Measurements from ENCODE around the gene EPDR1. TPM values are rescaled to one million over a fixed set of nuclear protein-coding genes. Genes with fewer than 3 reads are reported as not detected.

The EPDR1 gene
- total RNA-seq: 0.15 TPM in 1 of 2 replicates, not detected in the other

DNA sequence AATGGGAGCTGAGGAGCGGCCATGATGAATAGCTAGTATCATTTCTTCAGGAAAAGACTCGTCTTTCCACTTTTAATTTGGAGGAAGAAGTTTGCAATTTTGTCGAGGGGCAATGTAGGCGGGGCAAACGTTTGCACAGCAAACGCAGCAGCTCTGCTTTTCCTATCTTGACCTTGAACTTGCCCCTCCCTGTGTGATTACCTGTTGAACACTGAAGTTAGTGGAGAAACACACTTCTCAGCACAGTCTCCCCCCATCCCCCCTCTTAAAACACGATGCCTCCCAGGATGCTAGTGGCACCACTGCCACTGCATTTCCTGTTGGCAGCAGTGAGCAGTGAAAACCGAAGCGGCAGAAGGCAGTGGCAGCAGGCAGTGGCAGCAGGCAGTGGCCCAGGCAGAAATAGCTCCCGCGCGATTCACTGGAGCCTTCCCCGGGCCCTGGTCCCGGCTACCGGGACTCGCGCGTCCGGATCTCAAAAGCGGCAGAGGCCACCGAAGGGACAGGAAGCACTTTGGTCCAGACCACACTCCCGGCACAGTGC is at the start of gene EPDR1:
Gene EPDR1 (plus strand): TSS at position 336 of the 544 bp plus-strand sequence. CDS start 300 bp downstream, outside the sequence.

DNA sequence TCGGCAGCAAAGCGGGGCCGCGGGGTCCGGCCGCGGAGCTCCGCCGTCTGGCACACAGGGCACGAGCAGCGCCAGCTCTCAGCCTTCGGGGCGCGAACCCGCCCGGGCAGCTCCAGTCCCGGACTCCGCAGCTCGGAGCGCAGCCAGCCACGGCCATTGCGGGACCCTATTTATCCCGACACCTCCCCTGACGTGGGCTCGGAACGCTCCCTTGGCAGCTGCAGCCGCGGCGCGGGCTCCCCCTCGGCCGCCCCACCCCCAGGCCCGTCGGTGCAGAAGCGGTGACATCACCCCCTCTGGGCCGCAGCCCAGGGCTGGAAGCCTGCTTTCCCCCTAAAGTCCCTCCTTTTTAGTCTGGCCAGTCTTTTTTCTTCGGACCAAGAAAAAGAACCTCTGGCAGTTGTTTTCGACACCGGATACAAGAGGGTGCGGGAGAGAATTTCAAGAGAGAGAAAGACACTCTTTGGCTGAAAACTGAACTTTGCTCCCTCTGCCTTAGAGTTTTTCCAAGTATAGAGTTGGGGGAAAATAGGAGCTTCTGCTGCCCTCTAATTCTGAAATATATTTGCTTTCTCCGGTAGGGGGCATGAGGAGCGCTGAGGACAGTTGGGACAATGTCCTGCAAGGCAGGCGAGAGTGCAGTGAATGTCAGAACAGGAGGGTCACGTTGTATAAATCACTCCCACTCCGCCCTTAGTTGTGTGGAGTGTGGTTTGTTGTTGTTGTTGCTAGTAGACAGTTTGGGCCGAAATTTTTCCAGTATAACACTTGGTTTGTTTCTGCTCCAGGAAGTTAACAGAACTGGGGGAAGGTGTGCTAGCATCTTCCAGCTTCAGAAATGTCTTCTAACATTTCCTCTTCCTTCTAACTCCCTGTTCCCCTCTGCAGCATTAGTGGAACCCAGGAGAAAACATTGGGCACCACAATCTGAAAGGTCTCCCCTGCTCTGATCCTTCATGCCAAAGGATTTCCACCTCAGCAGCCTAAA is 3.5 kb upstream of the EPDR1 start, which contains the start of gene SFRP4:
Gene SFRP4 (minus strand): TSS at position 145 of the 988 bp plus-strand sequence. CDS start 280 bp downstream, outside the sequence.

Other genes starting within 250 kb of the EPDR1 start
- not detected in 2 replicates for gene GPR141, start 236.9 kb upstream of the EPDR1 start, total RNA-seq
- not detected in 2 replicates for gene NME8, start 72.0 kb upstream of the EPDR1 start, total RNA-seq
- not detected in 2 replicates for gene SFRP4, start 3.8 kb upstream of the EPDR1 start, total RNA-seq